Embryonic facial prominence (tissue), 1 donor: Measurements from ENCODE around the gene CBARP.
"Not testable (repeated sequence)": the region's sequence is repeated elsewhere in the genome, so short reads cannot be mapped to it uniquely, and the experiment has no call there.

Experiments used
- DNase-seq: peaks from one replicate; pipeline ENCODE4 v3.0.0-alpha.2; 2016; ENCODE audit errors: extremely low spot score

The CBARP gene

GRCh38 chr19:1213391-1214286 is 24.2 kb downstream of the CBARP start:
- DNase-seq, result no peak

GRCh38 chr19:1211494-1212234 is 26.1 kb downstream of the CBARP start:
- DNase-seq, result no peak

GRCh38 chr19:1210227-1210538 is 27.6 kb downstream of the CBARP start:
- DNase-seq, result no peak

GRCh38 chr19:1208830-1209229 is 29.0 kb downstream of the CBARP start:
- DNase-seq, result not testable (repeated sequence)

- DNase-seq, result no peak
These were observed 30.8 kb downstream of the CBARP start for GRCh38 chr19:1206864-1207450.

GRCh38 chr19:1206150-1206863 is 31.5 kb downstream of the CBARP start:
- no peak for DNase-seq

- DNase-seq, result peak; percentile 94
These were observed 32.4 kb downstream of the CBARP start, which contains the start of gene STK11 for GRCh38 chr19:1205114-1206099. Gene STK11 (plus strand): TSS chr19:1205778. CDS start chr19:1206914, 1,136 bp downstream.

GRCh38 chr19:1200614-1201013 is 37.2 kb downstream of the CBARP start:
- DNase-seq, result not testable (repeated sequence)

GRCh38 chr19:1199531-1199930 is 38.3 kb downstream of the CBARP start:
- DNase-seq, result no peak

- no peak for DNase-seq
These were observed 48.4 kb downstream of the CBARP start for GRCh38 chr19:1189419-1189818.

- no peak for DNase-seq
These were observed 54.1 kb downstream of the CBARP start for GRCh38 chr19:1183543-1184172.

- no peak for DNase-seq
These were observed 55.1 kb downstream of the CBARP start for GRCh38 chr19:1182727-1183126.

GRCh38 chr19:1182068-1182467 is 55.7 kb downstream of the CBARP start:
- DNase-seq, result no peak

GRCh38 chr19:1181606-1182005 is 56.2 kb downstream of the CBARP start:
- DNase-seq, result no peak
